Nucleus accumbens (tissue), 56 donors: ENCODE data around the gene TEX10.
"Not testable (repeated sequence)": the region's sequence is repeated elsewhere in the genome, so short reads cannot be mapped to it uniquely, and the experiment has no call there.

Source experiments
- DNase-seq, 56 donors: peaks; one replicate each; lab custom pipeline; 2025; lab: John Stamatoyannopoulos, UW

The TEX10 gene

GRCh38 chr9:100352727-100353505, at the start of gene TEX10:
Gene TEX10 (minus strand): TSS chr9:100352942. CDS start chr9:100349363, 3,579 bp downstream.
- DNase-seq = peak in 55 of 56 donors; percentile 4 to 91 (median 79)

- no peak for DNase-seq
These were observed 48.3 kb upstream of the TEX10 start for GRCh38 chr9:100401042-100401441.

- no peak for DNase-seq
These were observed 45.0 kb upstream of the TEX10 start for GRCh38 chr9:100397529-100398266.

GRCh38 chr9:100396769-100397168, 44.0 kb upstream of the TEX10 start:
- DNase-seq = no peak

- DNase-seq = no peak
These were observed 42.1 kb upstream of the TEX10 start for GRCh38 chr9:100394816-100395215.

- no peak for DNase-seq
These were observed 41.4 kb upstream of the TEX10 start for GRCh38 chr9:100394032-100394695.

GRCh38 chr9:100392989-100393388, 40.2 kb upstream of the TEX10 start:
- DNase-seq = not testable (repeated sequence)

GRCh38 chr9:100379862-100380261, 27.1 kb upstream of the TEX10 start:
- no peak for DNase-seq

GRCh38 chr9:100377015-100377414, 24.3 kb upstream of the TEX10 start:
- peak in 26 of 56 donors; percentile 3 to 78 (median 16) for DNase-seq

- DNase-seq = no peak
These were observed 22.9 kb upstream of the TEX10 start for GRCh38 chr9:100375658-100376057.

- no peak for DNase-seq
These were observed 19.9 kb upstream of the TEX10 start for GRCh38 chr9:100372648-100373047.

- no peak for DNase-seq
These were observed 17.5 kb upstream of the TEX10 start for GRCh38 chr9:100370064-100370723.

- no peak for DNase-seq
These were observed 15.9 kb upstream of the TEX10 start for GRCh38 chr9:100368672-100369071.

- DNase-seq = no peak
These were observed 13.4 kb upstream of the TEX10 start for GRCh38 chr9:100366121-100366520.

- no peak for DNase-seq
These were observed 11.3 kb upstream of the TEX10 start for GRCh38 chr9:100364013-100364412.

GRCh38 chr9:100359057-100359456, 6.3 kb upstream of the TEX10 start:
- DNase-seq = no peak

GRCh38 chr9:100357501-100357900, 4.8 kb upstream of the TEX10 start:
- DNase-seq = no peak

GRCh38 chr9:100355561-100355960, 2.8 kb upstream of the TEX10 start:
- DNase-seq = no peak

- no peak for DNase-seq
These were observed 1.5 kb upstream of the TEX10 start for GRCh38 chr9:100354121-100354800.

GRCh38 chr9:100352201-100352726, 478 bp downstream of the TEX10 start:
- peak in 41 of 56 donors; percentile 4 to 62 (median 32) for DNase-seq
